Mammary epithelial cell (primary cell): ENCODE results near the gene TUBGCP5.

Experiments used
- CTCF ChIP-seq, 2 donors: IDR thresholded peaks in 1 of 2; conservative IDR thresholded peaks in 1 of 2; 2 replicates each; pipeline ENCODE4 v1.5.1; 2011 to 2012; ENCODE audit warnings: inconsistent platforms in 2 of 2, low read length in 2 of 2, mild to moderate bottlenecking in 2 of 2, control low read depth in 1 of 2, low read depth in 1 of 2; ENCODE audit not compliant: insufficient read depth in 1 of 2; ENCODE audit errors: extremely low read depth in 1 of 2
- EZH2 ChIP-seq: IDR thresholded peaks from 2 replicates; pipeline ENCODE4 v1.6.1; 2012; ENCODE audit warnings: low read length, inconsistent platforms, borderline replicate concordance

- TF ChIP-seq CTCF (conservative IDR thresholded peaks at IDR 0.05 in 1 of 2, IDR thresholded peaks at IDR 0.05 in 1 of 2; ENCODE audit: extremely low read depth in 1 of 2, insufficient read depth in 1 of 2, low read depth in 1 of 2, low read length in 2 of 2) (no peak), EZH2 (no peak)
Observed at GRCh38 chr15:23075927-23076326, 36.6 kb upstream of the TUBGCP5 start.
